ENCODE results near the gene MOSPD3.
"Not testable (repeated sequence)": the region's sequence is repeated elsewhere in the genome, so short reads cannot be mapped to it uniquely, and the experiment has no call there.

MOSPD3 gene

GRCh38 chr7:100626530-100627237, 14.3 kb downstream of the MOSPD3 start:
- no peak for DNase-seq

GRCh38 chr7:100627238-100627549, 14.9 kb downstream of the MOSPD3 start:
- no peak for DNase-seq

GRCh38 chr7:100629117-100629716, 16.9 kb downstream of the MOSPD3 start:
- DNase-seq = no peak

- DNase-seq = no peak
Observed at GRCh38 chr7:100630066-100630465, 17.7 kb downstream of the MOSPD3 start.

GRCh38 chr7:100632951-100633717, 20.8 kb downstream of the MOSPD3 start:
- DNase-seq = no peak

GRCh38 chr7:100639995-100640516, 27.7 kb downstream of the MOSPD3 start:
- no peak for DNase-seq

- no peak for DNase-seq
Observed at GRCh38 chr7:100640517-100641440, 28.4 kb downstream of the MOSPD3 start.

- DNase-seq = no peak
Observed at GRCh38 chr7:100641463-100641859, 29.1 kb downstream of the MOSPD3 start, which contains the start of gene TFR2. TSS of gene TFR2 (minus strand) at chr7:100641552. CDS start at chr7:100641509, 43 bp downstream.

- no peak for DNase-seq
Observed at GRCh38 chr7:100641860-100642533, 29.7 kb downstream of the MOSPD3 start.

GRCh38 chr7:100642534-100642907, 30.2 kb downstream of the MOSPD3 start:
- no peak for DNase-seq

GRCh38 chr7:100649826-100650565, 37.7 kb downstream of the MOSPD3 start:
- no peak for DNase-seq

- no peak for DNase-seq
Observed at GRCh38 chr7:100654908-100655831, 42.8 kb downstream of the MOSPD3 start.

GRCh38 chr7:100655908-100656674, 43.8 kb downstream of the MOSPD3 start, which contains the start of gene ACTL6B:
TSS of gene ACTL6B (minus strand) at chr7:100656448. CDS start at chr7:100656354, 94 bp downstream.
- no peak for DNase-seq

GRCh38 chr7:100662194-100662776, 49.9 kb downstream of the MOSPD3 start:
- not testable (repeated sequence) for DNase-seq

All from cortex of kidney (tissue), 1 donor.